ENCODE measurements around the gene FCN3. TPM values are rescaled to one million over a fixed set of nuclear protein-coding genes. Genes with fewer than 3 reads are reported as not detected.

The FCN3 gene
- polyA plus RNA-seq, 1 experiment = not detected

DNA sequence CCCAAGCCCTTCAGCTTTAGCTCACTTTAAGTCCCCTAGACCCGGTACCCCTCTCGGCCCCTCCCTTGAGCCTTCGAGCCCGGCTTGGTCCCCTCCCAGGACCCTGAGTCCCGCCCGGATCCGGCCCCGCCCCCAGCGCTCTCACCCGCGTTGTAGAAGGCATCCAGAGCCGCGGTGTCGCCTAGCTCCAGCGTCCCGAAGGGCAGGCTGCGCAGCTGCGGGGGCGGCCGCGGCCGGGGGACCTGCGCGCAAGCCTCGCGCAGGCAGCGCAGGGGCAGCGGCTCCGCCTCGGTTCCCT, 8.6 kb downstream of the FCN3 start:
- Histone ChIP-seq H3K36me3 (ENCODE audit: control insufficient read depth, insufficient read depth, low read length) (peaks cover 13% of the 10 kb centered on the region), H3K27me3 (ENCODE audit: control insufficient read depth, insufficient read depth, low read length) (no peaks in the 10 kb centered on the region), H3K4me3 (ENCODE audit: low read depth, low read length) (peak overlapping the region; percentile 56)
- CTCF ChIA-PET = interaction anchor here (1.0 to 6.1 kb wide), 26 partner anchors 9 to 296 kb away, joined by 3 to 118 read pairs (median 6); partner anchors contain the start of genes CD164L2, FCN3, GPR3 and SYTL1
- TF ChIP-seq, protein P1, sequence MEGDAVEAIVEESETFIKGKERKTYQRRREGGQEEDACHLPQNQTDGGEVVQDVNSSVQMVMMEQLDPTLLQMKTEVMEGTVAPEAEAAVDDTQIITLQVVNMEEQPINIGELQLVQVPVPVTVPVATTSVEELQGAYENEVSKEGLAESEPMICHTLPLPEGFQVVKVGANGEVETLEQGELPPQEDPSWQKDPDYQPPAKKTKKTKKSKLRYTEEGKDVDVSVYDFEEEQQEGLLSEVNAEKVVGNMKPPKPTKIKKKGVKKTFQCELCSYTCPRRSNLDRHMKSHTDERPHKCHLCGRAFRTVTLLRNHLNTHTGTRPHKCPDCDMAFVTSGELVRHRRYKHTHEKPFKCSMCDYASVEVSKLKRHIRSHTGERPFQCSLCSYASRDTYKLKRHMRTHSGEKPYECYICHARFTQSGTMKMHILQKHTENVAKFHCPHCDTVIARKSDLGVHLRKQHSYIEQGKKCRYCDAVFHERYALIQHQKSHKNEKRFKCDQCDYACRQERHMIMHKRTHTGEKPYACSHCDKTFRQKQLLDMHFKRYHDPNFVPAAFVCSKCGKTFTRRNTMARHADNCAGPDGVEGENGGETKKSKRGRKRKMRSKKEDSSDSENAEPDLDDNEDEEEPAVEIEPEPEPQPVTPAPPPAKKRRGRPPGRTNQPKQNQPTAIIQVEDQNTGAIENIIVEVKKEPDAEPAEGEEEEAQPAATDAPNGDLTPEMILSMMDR (IDR thresholded peaks at IDR 0.05; ENCODE audit: insufficient read depth, low read depth, low read length) = 0 out of 2 replicates have a peak, but pooled peaks have one; percentile 5
- DNase-seq (ENCODE audit: low read depth) = peak; percentile 14
- POLR2A ChIA-PET = interaction anchor here (0.6 to 0.7 kb wide), 5 partner anchors 22 to 577 kb away, joined by 3 to 13 read pairs (median 9); no protein-coding TSS in a partner anchor

DNA sequence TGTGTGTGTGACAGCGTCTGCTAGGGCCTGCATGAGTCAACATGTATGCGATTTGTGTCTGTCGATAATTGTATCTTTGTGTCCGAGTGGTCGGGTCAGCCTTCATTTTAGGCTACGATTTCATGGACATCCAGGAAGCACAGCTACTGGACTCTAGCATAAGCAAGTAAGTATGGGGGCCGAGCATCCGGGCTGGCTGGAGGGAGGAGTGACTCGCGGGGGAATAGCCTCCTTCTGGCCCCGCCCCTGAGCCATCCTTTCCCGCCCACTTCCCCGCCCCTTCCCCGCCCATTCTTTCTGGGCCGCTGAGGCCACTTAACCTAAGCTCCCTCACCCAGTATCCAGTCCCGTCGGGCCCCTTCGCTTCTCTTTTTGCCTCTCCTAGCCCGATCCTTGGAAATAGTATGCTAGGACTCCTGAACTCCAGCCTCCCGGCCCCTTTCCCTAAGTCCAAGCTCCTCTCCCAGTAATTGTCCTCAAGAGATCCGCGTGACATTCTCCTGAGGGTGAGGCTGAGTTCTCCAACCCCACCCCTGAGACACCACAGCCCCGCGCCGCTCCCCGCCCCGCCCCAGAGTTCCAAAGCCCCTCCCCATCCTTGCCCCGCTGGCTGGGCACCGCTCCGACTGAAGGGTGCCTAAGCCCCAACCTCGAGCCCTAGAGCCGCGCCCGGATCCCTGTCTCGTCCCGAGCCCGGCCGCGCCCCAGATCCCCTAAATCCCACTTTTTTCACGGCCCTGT, 9.1 kb downstream of the FCN3 start:
- ChIA-PET CTCF (interaction anchor here (0.6 to 6.1 kb wide), 27 partner anchors 9 to 297 kb away, joined by 3 to 118 read pairs (median 7); partner anchors contain the start of genes CD164L2, GPR3 and SYTL1), POLR2A (interaction anchor here (0.6 to 0.7 kb wide), 6 partner anchors 23 to 577 kb away, joined by 3 to 13 read pairs (median 9); partner anchors contain the start of gene WASF2)
- H3K36me3 ChIP-seq (ENCODE audit: control insufficient read depth, insufficient read depth, low read length) = peaks cover 14% of the 10 kb centered on the region
- H3K27me3 ChIP-seq (ENCODE audit: control insufficient read depth, insufficient read depth, low read length) = no peaks in the 10 kb centered on the region
- H3K4me3 ChIP-seq (ENCODE audit: low read depth, low read length) = peak overlapping the region; percentile 56
- TF ChIP-seq, protein P1 (IDR thresholded peaks at IDR 0.05; ENCODE audit: insufficient read depth, low read depth, low read length) = no peak
- peak; percentile 65 for DNase-seq (ENCODE audit: low read depth)

DNA sequence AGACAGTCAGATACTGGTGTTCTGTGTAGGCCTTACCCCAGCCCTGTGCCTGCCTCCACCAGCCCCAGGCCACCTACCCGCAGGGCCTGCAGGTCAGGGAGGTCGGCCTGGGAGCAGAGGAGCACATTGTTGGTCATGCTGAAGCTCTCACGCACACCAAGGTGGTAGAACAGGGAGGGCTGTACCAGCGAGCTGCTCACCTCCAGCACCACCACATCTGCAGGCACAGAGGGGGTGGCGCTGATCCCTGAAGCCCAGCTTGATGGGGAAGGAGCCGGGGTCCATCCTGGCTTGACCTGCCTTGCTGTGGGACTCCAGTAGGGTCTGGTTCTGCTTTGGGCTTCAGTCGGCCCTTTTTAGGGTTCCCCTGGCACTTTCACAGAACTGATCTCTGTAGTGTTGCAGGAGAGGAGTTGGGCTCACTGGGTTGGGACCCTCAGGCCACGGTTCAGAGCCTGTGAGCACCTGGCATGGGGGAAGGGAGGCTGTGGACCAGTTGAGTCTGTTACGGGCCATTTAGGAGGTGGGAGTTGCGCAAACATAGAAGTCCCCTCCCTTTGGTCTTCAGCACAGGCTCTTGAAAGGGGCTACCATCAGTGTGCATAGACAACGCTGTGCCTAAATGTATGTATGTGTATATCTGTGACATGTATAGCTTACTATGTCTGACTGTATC, 9.8 kb downstream of the FCN3 start:
- DNase-seq (ENCODE audit: low read depth) = no peak
- no peaks in the 10 kb centered on the region for H3K27me3 ChIP-seq (ENCODE audit: control insufficient read depth, insufficient read depth, low read length)
- ChIA-PET CTCF (interaction anchor here (0.6 to 6.1 kb wide), 14 partner anchors 8 to 297 kb away, joined by 3 to 118 read pairs (median 9); partner anchors contain the start of genes CD164L2 and GPR3), POLR2A (interaction anchor here (0.6 kb wide), 1 partner anchor 125 kb away, joined by 5 read pairs; the partner anchor contains the start of gene WASF2)
- TF ChIP-seq, protein P1 (IDR thresholded peaks at IDR 0.05; ENCODE audit: insufficient read depth, low read depth, low read length) = no peak
- peaks cover 14% of the 10 kb centered on the region for H3K36me3 ChIP-seq (ENCODE audit: control insufficient read depth, insufficient read depth, low read length)
- H3K4me3 ChIP-seq (ENCODE audit: low read depth, low read length) = peak overlapping the region; percentile 56

DNA sequence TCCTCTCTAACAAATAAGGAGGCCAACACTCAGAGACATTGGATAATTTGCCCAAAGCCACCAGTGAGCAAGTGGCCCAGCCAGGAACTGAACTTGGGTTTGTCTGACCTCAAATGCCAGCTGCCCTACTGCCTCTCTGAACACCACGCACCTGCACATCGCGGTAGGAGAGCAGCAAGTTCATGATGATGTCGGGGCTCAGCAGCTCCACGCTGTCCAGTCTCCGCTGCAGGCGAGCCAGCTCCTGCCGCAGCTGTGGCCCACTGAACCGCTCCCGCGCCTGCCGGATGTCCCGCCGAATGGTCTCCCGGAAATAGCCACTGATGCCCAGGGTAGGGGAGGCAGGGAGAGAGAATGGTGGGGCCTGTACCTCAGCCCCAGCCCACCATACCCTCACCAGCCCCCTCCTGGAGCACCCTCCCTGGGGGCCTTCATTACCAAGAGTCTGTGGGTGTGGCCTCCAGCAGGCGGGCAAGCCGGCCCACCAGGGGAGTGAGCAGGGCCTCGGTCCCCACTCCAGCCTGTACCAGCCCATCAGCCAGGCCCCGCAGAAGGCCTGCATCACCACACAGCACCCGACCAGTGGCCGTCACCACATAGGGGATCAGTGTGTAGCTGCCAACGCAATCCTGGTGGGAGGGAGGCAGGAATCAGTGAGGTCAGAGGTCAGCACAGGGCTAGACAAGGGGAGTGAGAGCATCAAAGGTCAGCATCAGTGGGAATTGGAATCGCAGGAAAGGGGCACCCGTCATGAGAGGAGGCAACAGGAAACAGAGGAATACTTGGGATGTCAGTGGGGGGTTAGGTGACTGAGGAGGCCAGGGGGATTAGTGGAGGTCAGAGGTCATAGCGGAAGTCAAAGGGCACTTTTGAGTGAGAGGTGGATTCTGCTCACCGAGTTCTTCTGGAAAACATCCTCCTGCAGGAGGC, 10.6 kb downstream of the FCN3 start:
- Histone ChIP-seq H3K36me3 (ENCODE audit: control insufficient read depth, insufficient read depth, low read length) (peaks cover 15% of the 10 kb centered on the region), H3K27me3 (ENCODE audit: control insufficient read depth, insufficient read depth, low read length) (no peaks in the 10 kb centered on the region), H3K4me3 (ENCODE audit: low read depth, low read length) (no peak overlapping the region)
- ChIA-PET POLR2A (no interaction called here), CTCF (interaction anchor here (0.6 to 6.1 kb wide), 8 partner anchors 7 to 262 kb away, joined by 3 to 118 read pairs (median 7); partner anchors contain the start of gene GPR3)
- no peak for DNase-seq (ENCODE audit: low read depth)
- TF ChIP-seq, protein P1 (IDR thresholded peaks at IDR 0.05; ENCODE audit: insufficient read depth, low read depth, low read length) = no peak
